NCI-H187 treated with DMSO at 0.1 percent for 48 hours (cell line): ENCODE measurements around the gene CABLES2.

ENCODE experiments used
- DNase-seq: peaks from one replicate; lab custom pipeline; 2025; lab: John Stamatoyannopoulos, UW

CABLES2 gene

GRCh38 chr20:62404112-62404665 lies 2.9 kb downstream of the CABLES2 start:
- no peak for DNase-seq

GRCh38 chr20:62403331-62403730 lies 3.8 kb downstream of the CABLES2 start:
- no peak for DNase-seq

GRCh38 chr20:62402456-62403150 lies 4.5 kb downstream of the CABLES2 start:
- DNase-seq: no peak

- no peak for DNase-seq
Observed at GRCh38 chr20:62401331-62401779, 5.7 kb downstream of the CABLES2 start.

GRCh38 chr20:62400541-62400940 lies 6.5 kb downstream of the CABLES2 start:
- DNase-seq: no peak

DNA sequence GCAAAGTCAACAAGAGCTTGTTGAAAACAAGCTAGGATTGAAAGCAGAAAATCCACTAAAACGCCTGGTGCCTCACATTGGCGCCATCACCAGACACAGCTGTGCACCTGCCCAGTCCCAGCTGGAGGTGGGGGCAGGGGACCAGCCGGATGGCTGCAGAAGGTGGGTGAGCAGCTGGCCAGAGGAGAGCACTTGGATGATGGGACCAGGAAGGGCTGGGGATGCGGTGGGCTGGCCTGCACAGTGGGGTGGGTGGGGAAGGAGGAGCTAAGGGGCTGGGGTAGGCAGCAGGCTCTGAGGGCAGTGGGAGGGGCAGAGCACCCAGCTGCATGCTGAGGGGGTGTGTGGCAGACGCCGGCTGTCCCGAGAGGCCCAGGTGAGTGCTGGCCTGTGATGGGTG lies 7.1 kb downstream of the CABLES2 start:
- DNase-seq: no peak

DNA sequence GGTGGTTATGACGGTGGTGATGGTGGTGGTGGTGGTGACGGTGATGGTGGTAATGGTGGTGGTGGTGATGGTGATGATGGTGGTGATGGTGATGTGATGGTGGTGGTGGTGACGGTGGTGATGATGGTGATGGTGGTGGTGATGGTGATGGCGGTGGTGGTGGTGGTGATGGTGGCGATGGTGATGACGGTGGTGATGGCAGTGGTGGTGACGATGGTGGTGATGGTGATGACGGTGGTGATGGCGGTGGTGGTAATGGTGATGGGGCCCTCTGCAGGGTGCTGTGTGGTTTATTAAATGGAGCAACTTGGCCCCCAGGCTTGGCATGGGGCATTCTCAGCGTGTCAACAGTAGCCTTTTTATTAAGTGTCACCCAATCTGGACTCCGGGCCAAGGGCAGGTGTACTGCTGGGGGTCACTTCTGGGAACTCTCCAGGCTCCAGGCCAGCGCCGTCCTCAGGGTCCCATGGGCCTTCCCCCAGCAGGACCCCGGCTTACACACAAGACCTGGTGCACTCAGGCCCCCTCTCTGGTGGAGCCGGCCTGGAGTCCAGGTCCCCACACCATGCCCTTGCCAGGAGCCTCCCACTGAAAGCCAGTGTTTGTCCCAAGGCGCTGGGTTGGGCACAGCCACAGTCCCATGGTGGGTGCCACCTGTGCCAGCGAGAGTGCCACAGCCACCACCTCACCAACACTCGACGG lies 8.8 kb downstream of the CABLES2 start:
- DNase-seq: no peak

- no peak for DNase-seq
Observed at GRCh38 chr20:62396367-62397239, 10.5 kb downstream of the CABLES2 start.

GRCh38 chr20:62395311-62396242 lies 11.5 kb downstream of the CABLES2 start:
- DNase-seq: no peak

DNA sequence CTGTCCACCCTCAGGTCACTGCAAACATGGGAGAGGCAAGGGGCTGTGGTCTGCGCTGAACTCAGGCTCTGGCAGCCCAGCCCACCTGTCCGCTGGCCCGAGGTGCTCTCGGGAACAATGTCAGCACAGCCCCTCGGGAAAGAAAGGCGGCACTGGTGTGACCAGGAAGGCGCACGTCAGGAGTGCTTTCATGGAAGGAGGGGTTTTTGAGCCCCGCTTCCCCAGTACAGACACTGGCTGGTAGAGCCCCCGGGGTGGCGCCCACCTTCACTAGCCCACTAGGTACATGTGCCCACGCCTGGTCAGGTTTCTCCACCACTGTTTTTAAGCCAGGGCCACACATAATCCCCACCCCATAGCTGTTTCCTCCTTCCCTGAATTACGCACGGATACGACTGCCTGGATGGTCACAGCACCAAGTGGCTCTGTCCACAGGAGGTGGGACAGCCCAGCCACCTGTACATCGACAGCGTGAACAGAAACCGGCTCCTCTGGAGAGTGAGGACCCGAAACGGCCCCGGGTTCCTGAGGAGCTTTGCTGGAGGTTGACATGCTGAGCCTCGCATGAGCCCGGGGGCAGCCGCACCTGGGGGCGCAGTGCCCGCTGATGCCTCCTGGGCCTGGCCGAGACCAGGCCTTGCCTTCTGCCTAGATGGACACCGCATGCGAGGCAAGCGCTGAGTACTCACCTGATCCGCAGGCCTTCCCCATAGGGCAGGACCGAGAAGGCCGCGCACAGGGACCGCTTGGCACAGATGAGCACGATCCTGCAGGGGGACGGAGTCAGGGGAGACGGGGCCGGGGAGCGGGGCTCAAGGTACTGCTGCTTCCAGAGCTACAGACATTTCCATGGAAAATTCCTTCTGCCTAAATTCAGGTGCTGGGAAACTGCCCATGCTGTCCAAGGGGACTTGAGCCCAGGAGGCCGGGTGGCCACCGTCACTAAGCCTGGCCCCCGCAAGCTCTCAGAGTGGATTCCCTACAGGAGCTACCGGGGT lies 12.5 kb downstream of the CABLES2 start:
- DNase-seq: no peak

- DNase-seq: no peak
Observed at GRCh38 chr20:62393830-62394229, 13.3 kb downstream of the CABLES2 start.

GRCh38 chr20:62393335-62393665 lies 13.8 kb downstream of the CABLES2 start:
- DNase-seq: no peak

- DNase-seq: no peak
Observed at GRCh38 chr20:62392621-62393334, 14.3 kb downstream of the CABLES2 start.

GRCh38 chr20:62392077-62392418 lies 15.0 kb downstream of the CABLES2 start:
- DNase-seq: no peak

- DNase-seq: no peak
Observed at GRCh38 chr20:62391165-62392076, 15.7 kb downstream of the CABLES2 start.

- DNase-seq: no peak
Observed at GRCh38 chr20:62390317-62391164, 16.5 kb downstream of the CABLES2 start.

DNA sequence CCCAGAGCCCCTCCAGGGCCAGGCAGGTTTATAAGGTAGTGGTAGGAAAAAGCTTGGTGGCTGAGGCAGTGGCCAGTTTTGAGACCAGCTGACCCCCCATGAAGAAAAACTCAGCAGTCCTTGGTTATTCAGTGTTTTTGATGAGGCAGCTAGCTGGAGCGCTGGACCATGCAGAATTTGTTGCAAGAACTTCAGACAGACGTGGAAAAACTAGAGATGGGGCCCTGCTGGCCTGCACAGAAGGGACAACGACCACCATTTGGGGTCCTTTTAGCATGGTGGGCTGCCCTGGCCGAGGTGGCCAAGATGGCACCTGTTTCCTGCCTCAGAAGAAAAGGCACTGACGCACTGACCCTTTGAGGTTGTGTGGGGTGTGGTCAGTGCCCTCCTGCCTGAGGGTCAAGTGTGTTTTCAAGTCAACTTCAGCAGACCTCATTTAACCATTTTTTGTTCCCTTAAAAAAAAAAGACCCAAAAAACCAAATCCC lies 17.4 kb downstream of the CABLES2 start:
- no peak for DNase-seq
